H1 (cell line): ENCODE data around the gene UQCR10.

Source experiments
- CEBPB ChIP-seq: IDR thresholded peaks from 2 replicates; pipeline ENCODE4 v1.6.1; 2012; ENCODE audit warnings: low read depth, low read length
- CREB1 ChIP-seq: IDR thresholded peaks from 2 replicates; pipeline ENCODE4 v1.6.1; 2012; ENCODE audit warnings: inconsistent platforms
- CTCF ChIP-seq, 3 experiments: IDR thresholded peaks; 1 replicate in 2 of 3; 2 replicates in 1 of 3; pipeline versions ENCODE4 v1.5.1 to v1.6.1; 2011; ENCODE audit warnings: low read length in 3 of 3, mild to moderate bottlenecking in 3 of 3, inconsistent platforms in 2 of 3, low read depth in 1 of 3, moderate library complexity in 1 of 3; ENCODE audit not compliant: insufficient read depth in 1 of 3; ENCODE audit errors: control extremely low read depth in 1 of 3
- EP300 ChIP-seq, 2 experiments: IDR thresholded peaks; 1 replicate in 1 of 2; 2 replicates in 1 of 2; pipeline ENCODE4 v1.6.1; 2011 to 2012; ENCODE audit warnings: low read depth in 2 of 2, low read length in 2 of 2, mild to moderate bottlenecking in 2 of 2, borderline replicate concordance in 1 of 2, inconsistent platforms in 1 of 2, moderate library complexity in 1 of 2
- EZH2 ChIP-seq: fragments of 200-600 bp; sonication (generic); IDR thresholded peaks from 2 replicates; pipeline ENCODE4 v1.7.1; 2012; ENCODE audit warnings: low read depth, mild to moderate bottlenecking, moderate library complexity, low read length, inconsistent platforms; ENCODE audit not compliant: severe bottlenecking
- GABPA ChIP-seq: IDR thresholded peaks from 2 replicates; pipeline ENCODE4 v1.6.1; 2011; ENCODE audit warnings: mild to moderate bottlenecking, low read length, moderate library complexity, borderline replicate concordance; ENCODE audit not compliant: insufficient read depth
- MAFK ChIP-seq: IDR thresholded peaks from 2 replicates; pipeline ENCODE4 v1.6.1; 2012; ENCODE audit warnings: low read depth, mild to moderate bottlenecking, improper control_type of control experiment, low read length
- MAX ChIP-seq: IDR thresholded peaks from 2 replicates; pipeline ENCODE4 v1.6.1; 2012; ENCODE audit warnings: inconsistent platforms
- POLR2A ChIP-seq, 2 experiments: IDR thresholded peaks; 1 replicate in 1 of 2; 2 replicates in 1 of 2; pipeline ENCODE4 v1.6.1; 2011; ENCODE audit warnings: low read depth in 2 of 2, low read length in 2 of 2, mild to moderate bottlenecking in 2 of 2; ENCODE audit errors: control extremely low read depth in 1 of 2
- POLR2AphosphoS5 ChIP-seq: IDR thresholded peaks from 2 replicates; pipeline ENCODE4 v1.6.1; 2011; ENCODE audit warnings: low read depth, low read length
- RAD21 ChIP-seq, 2 experiments: IDR thresholded peaks in 1 of 2; conservative IDR thresholded peaks in 1 of 2; 2 replicates each; pipeline ENCODE4 v1.6.1; 2011; ENCODE audit warnings: low read depth in 2 of 2, low read length in 2 of 2, improper control_type of control experiment in 1 of 2, inconsistent platforms in 1 of 2, mild to moderate bottlenecking in 1 of 2, moderate library complexity in 1 of 2
- TEAD4 ChIP-seq: IDR thresholded peaks from 2 replicates; pipeline ENCODE4 v1.6.1; 2012; ENCODE audit warnings: low read depth, low read length, inconsistent platforms, mixed read lengths
- ZNF274 ChIP-seq: IDR thresholded peaks from 2 replicates; pipeline ENCODE4 v1.7.0; 2012; ENCODE audit warnings: low read length, borderline replicate concordance; ENCODE audit errors: extremely low read depth

- TF ChIP-seq EP300 (IDR thresholded peaks at IDR 0.05; ENCODE audit: borderline replicate concordance in 1 of 2, low read depth in 2 of 2, low read length in 2 of 2) (no peak), CTCF (IDR thresholded peaks at IDR 0.05; ENCODE audit: control extremely low read depth in 1 of 3, insufficient read depth in 1 of 3, low read depth in 1 of 3, low read length in 3 of 3) (peak; percentile 26 to 43 (median 31)), CEBPB (no peak), GABPA (no peak), EZH2 (no peak), CREB1 (no peak), ZNF274 (no peak), MAX (no peak), POLR2AphosphoS5 (no peak), RAD21 (IDR thresholded peaks at IDR 0.05 in 1 of 2, conservative IDR thresholded peaks at IDR 0.05 in 1 of 2; ENCODE audit: low read depth in 2 of 2, low read length in 2 of 2) (peak in 1 of 2 experiments; percentile 17; a peak in 2 of 4 replicates), POLR2A (IDR thresholded peaks at IDR 0.05; ENCODE audit: control extremely low read depth in 1 of 2, low read depth in 2 of 2, low read length in 2 of 2) (no peak), MAFK (no peak), TEAD4 (peak; percentile 60; the same call in 1 of the 2 replicates)
Measured at GRCh38 chr22:29734838-29735237, 32.3 kb upstream of the UQCR10 start.
